ENCODE measurements around the gene NCR2. TPM values are rescaled to one million over a fixed set of nuclear protein-coding genes. Genes with fewer than 3 reads are reported as not detected.

Gene NCR2, protein sequence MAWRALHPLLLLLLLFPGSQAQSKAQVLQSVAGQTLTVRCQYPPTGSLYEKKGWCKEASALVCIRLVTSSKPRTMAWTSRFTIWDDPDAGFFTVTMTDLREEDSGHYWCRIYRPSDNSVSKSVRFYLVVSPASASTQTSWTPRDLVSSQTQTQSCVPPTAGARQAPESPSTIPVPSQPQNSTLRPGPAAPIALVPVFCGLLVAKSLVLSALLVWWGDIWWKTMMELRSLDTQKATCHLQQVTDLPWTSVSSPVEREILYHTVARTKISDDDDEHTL
- total RNA-seq (2016; rRNA removed; fragmentation: Illumina TruSeq; extraction: Trizol) (not detected in 2 replicates), polyA plus RNA-seq (2011; rRNA removed) (not detected in 2 replicates), polyA minus RNA-seq (2011; rRNA and poly(A)+ RNA removed; ENCODE audit: low replicate concordance) (not detected in 2 replicates), Bru-seq, nascent RNA (not detected), BruChase-seq, experiment 1, labeled RNA remaining after a 6-hour chase (not detected), BruChase-seq, experiment 2, labeled RNA remaining after a 2-hour chase (not detected)
- not detected in 2 replicates for total RNA-seq (2016; cell fraction: cytosol; rRNA removed; fragmentation: Illumina TruSeq; extraction: Trizol; ENCODE audit: low read depth)
- not detected in 2 replicates for total RNA-seq (2016; cell fraction: insoluble cytoplasmic fraction; rRNA removed; fragmentation: Illumina TruSeq; extraction: Trizol)
- total RNA-seq (2016; cell fraction: membrane; rRNA removed; fragmentation: Illumina TruSeq; extraction: Trizol) = not detected in 2 replicates
- not detected in 2 replicates for total RNA-seq (2016; cell fraction: nucleus; rRNA removed; fragmentation: Illumina TruSeq; extraction: Trizol)
- not detected in 2 replicates for polyA plus RNA-seq (2011; cell fraction: cytosol; rRNA removed)
- polyA plus RNA-seq (2011; cell fraction: nucleus; rRNA removed) = not detected in 2 replicates
- not detected in 2 replicates for polyA plus RNA-seq (2012)
- polyA plus RNA-seq (2016; cell fraction: cytosol; fragmentation: Illumina TruSeq; extraction: Trizol; ENCODE audit: low read depth) = not detected in 2 replicates
- polyA plus RNA-seq (2016; cell fraction: insoluble cytoplasmic fraction; fragmentation: Illumina TruSeq; extraction: Trizol; ENCODE audit: low read depth) = not detected in 2 replicates
- polyA plus RNA-seq (2016; cell fraction: membrane; fragmentation: Illumina TruSeq; extraction: Trizol; ENCODE audit: low read depth) = not detected in 2 replicates
- not detected in 2 replicates for polyA plus RNA-seq (2016; cell fraction: nucleus; fragmentation: Illumina TruSeq; extraction: Trizol; ENCODE audit: insufficient read depth, low read depth)
- not detected in 2 replicates for polyA minus RNA-seq (2011; cell fraction: cytosol; rRNA and poly(A)+ RNA removed)
- not detected in 2 replicates for polyA minus RNA-seq (2011; cell fraction: nucleus; rRNA and poly(A)+ RNA removed)
- long read RNA-seq, experiment 1 = 0 reads
- long read RNA-seq, experiment 2 = 0 reads

DNA sequence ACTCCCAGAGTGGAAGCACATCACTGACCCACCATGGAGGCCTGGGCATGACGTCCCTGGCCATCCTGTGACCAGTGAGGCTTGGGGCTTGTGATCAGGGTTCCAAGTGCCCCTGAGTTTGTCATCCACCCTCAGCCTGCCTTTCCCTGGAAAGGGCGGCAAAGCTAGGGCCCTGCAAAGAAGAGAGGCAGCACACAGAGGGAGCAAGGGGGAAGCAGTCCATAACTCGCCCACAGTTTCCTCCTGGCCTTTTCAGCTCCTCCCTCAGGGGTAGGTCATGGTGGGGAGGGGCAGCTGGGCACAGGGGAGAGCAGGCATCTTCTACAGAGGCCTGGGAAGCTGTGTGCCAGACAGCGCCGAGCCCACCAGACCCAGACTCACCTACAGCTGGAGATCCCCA, at the start of gene NCR2:
Gene NCR2, plus strand, starts transcription at position 313 of the 400 bp plus-strand sequence. CDS start 269 bp downstream, outside the sequence.
- BruUV-seq (replicated peaks) = no TSS peak
- FAIRE-seq (no peak), DNase-seq (ENCODE audit: low spot score) (no peak), ATAC-seq (no peak)
- intact Hi-C loops (cut with micrococcal nuclease; ENCODE audit: unreplicated experiment) = no loop called here
- Histone ChIP-seq H3K79me2 (ENCODE audit: insufficient read depth, low read length) (no peaks in the 10 kb centered on the region), H3K27me3 (ENCODE audit: control insufficient read depth in 1 of 2, insufficient read depth in 2 of 2, low read length in 2 of 2) (peaks cover 10 to 54% of the 10 kb centered on the region in 2 experiments; a peak in 4 of 5 replicates), H3K9me3 (ENCODE audit: low read length) (no peaks in the 10 kb centered on the region), H3K4me1 (ENCODE audit: insufficient read depth, low read length) (no peaks in the 10 kb centered on the region), H3K4me3 (replicated peaks in 1 of 3; ENCODE audit: insufficient read depth in 1 of 3, low read depth in 2 of 3, low read length in 3 of 3) (no peak within 1 kb of the TSS), H3K4me2 (ENCODE audit: low read depth, low read length) (no peak within 1 kb of the TSS), H3K36me3 (replicated peaks in 1 of 2; ENCODE audit: control insufficient read depth in 1 of 2, insufficient read depth in 2 of 2, low read length in 2 of 2) (no peaks in the 10 kb centered on the region), H2AFZ (ENCODE audit: low read length) (no peak within 1 kb of the TSS), H4K20me1 (ENCODE audit: insufficient read depth, low read length) (no peaks in the 10 kb centered on the region), H3K9ac (ENCODE audit: insufficient read depth, low read depth, low read length) (no peak within 1 kb of the TSS), H3K27ac (ENCODE audit: extremely low read length, insufficient read depth, low read length) (no peak within 1 kb of the TSS)
- TF ChIP-seq ZSCAN12 (CRISPR knock-in tag; IDR thresholded peaks at IDR 0.05) (no peak), RFX1 (IDR thresholded peaks at IDR 0.05) (no peak), RORA (CRISPR knock-in tag; IDR thresholded peaks at IDR 0.05) (no peak), TP53 (CRISPR knock-in tag; conservative IDR thresholded peaks at IDR 0.05) (no peak), KLF16 (CRISPR knock-in tag; IDR thresholded peaks at IDR 0.05) (no peak), ZFP41 (CRISPR knock-in tag; IDR thresholded peaks at IDR 0.05; ENCODE audit: borderline replicate concordance) (no peak), NKX3-1 (CRISPR knock-in tag; IDR thresholded peaks at IDR 0.05) (no peak), RELA (CRISPR knock-in tag; IDR thresholded peaks at IDR 0.05) (no peak), HNF4A (CRISPR knock-in tag; IDR thresholded peaks at IDR 0.05) (no peak), PPARG (CRISPR knock-in tag; conservative IDR thresholded peaks at IDR 0.05) (no peak)
- TF ChIP-seq, protein P1, sequence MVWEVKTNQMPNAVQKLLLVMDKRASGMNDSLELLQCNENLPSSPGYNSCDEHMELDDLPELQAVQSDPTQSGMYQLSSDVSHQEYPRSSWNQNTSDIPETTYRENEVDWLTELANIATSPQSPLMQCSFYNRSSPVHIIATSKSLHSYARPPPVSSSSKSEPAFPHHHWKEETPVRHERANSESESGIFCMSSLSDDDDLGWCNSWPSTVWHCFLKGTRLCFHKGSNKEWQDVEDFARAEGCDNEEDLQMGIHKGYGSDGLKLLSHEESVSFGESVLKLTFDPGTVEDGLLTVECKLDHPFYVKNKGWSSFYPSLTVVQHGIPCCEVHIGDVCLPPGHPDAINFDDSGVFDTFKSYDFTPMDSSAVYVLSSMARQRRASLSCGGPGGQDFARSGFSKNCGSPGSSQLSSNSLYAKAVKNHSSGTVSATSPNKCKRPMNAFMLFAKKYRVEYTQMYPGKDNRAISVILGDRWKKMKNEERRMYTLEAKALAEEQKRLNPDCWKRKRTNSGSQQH (CRISPR knock-in tag; IDR thresholded peaks at IDR 0.05; ENCODE audit: low read depth) = no peak
- in situ Hi-C loops (cut with HindIII; ENCODE audit: extremely low pct_ligation_motif_present, low pct_unique_long_range_greater_than_20kb) = no loop called here
- WGBS (ENCODE audit: low lambda C conversion rate) = 34% methylated on average over 3 of the region's 5 CpGs
- CTCF ChIA-PET (ENCODE audit: low intra/inter-chr PET ratio, low total read pairs) = no interaction called here
- POLR2A ChIA-PET = no interaction called here

Data from HepG2 (cell line).